Measurements from ENCODE around the gene OR4M1.
"Not testable (repeated sequence)": the region's sequence is repeated elsewhere in the genome, so short reads cannot be mapped to it uniquely, and the experiment has no call there.

Gene OR4M1

GRCh38 chr14:19823178-19823577 is 49.9 kb downstream of the OR4M1 start:
- no peak for DNase-seq

- no peak for DNase-seq
Measured at GRCh38 chr14:19823765-19824164, 50.5 kb downstream of the OR4M1 start.

GRCh38 chr14:19827626-19828244 is 54.4 kb downstream of the OR4M1 start:
- DNase-seq = not testable (repeated sequence)

- DNase-seq = no peak
Measured at GRCh38 chr14:19828314-19828713, 55.0 kb downstream of the OR4M1 start.

Measured in NCI-H2081 (cell line).